ENCODE data around the gene SCAF4.
A peak's percentile ranks its signal among the peaks of the same experiment; 100 is the strongest.
"Not testable (repeated sequence)": the region's sequence is repeated elsewhere in the genome, so short reads cannot be mapped to it uniquely, and the experiment has no call there.

SCAF4 gene

GRCh38 chr21:31731857-31732596 lies at the start of gene SCAF4:
Gene SCAF4, minus strand, starts transcription at chr21:31732118. Its CDS starts 426 bp downstream, at chr21:31731692.
- peak; percentile 91 for DNase-seq

- DNase-seq: no peak
Observed at GRCh38 chr21:31780944-31781343, 49.0 kb upstream of the SCAF4 start.

- no peak for DNase-seq
Observed at GRCh38 chr21:31778546-31778945, 46.6 kb upstream of the SCAF4 start.

GRCh38 chr21:31777857-31778256 lies 45.9 kb upstream of the SCAF4 start:
- no peak for DNase-seq

- no peak for DNase-seq
Observed at GRCh38 chr21:31774031-31774430, 42.1 kb upstream of the SCAF4 start.

GRCh38 chr21:31772674-31773555 lies 41.0 kb upstream of the SCAF4 start:
- no peak for DNase-seq

- DNase-seq: no peak
Observed at GRCh38 chr21:31771685-31772084, 39.8 kb upstream of the SCAF4 start.

GRCh38 chr21:31768710-31769109 lies 36.8 kb upstream of the SCAF4 start:
- DNase-seq: no peak

GRCh38 chr21:31766899-31767298 lies 35.0 kb upstream of the SCAF4 start:
- no peak for DNase-seq

GRCh38 chr21:31765850-31766249 lies 33.9 kb upstream of the SCAF4 start:
- not testable (repeated sequence) for DNase-seq

- DNase-seq: no peak
Observed at GRCh38 chr21:31760931-31761330, 29.0 kb upstream of the SCAF4 start.

- no peak for DNase-seq
Observed at GRCh38 chr21:31756787-31757186, 24.9 kb upstream of the SCAF4 start.

GRCh38 chr21:31755027-31755426 lies 23.1 kb upstream of the SCAF4 start:
- DNase-seq: no peak

GRCh38 chr21:31754708-31754960 lies 22.7 kb upstream of the SCAF4 start:
- no peak for DNase-seq

- DNase-seq: no peak
Observed at GRCh38 chr21:31753949-31754707, 22.2 kb upstream of the SCAF4 start.

- no peak for DNase-seq
Observed at GRCh38 chr21:31752967-31753366, 21.0 kb upstream of the SCAF4 start.

GRCh38 chr21:31752352-31752751 lies 20.4 kb upstream of the SCAF4 start:
- DNase-seq: peak; percentile 23

GRCh38 chr21:31750843-31751242 lies 18.9 kb upstream of the SCAF4 start:
- DNase-seq: no peak

- no peak for DNase-seq
Observed at GRCh38 chr21:31744182-31744800, 12.4 kb upstream of the SCAF4 start.

- no peak for DNase-seq
Observed at GRCh38 chr21:31743712-31744111, 11.8 kb upstream of the SCAF4 start.

GRCh38 chr21:31741116-31741515 lies 9.2 kb upstream of the SCAF4 start:
- DNase-seq: no peak

- not testable (repeated sequence) for DNase-seq
Observed at GRCh38 chr21:31737586-31738397, 5.9 kb upstream of the SCAF4 start.

Measured in EL (cell line).